H1 (cell line): Measurements from ENCODE around the gene RASA1. TPM values are rescaled to one million over a fixed set of nuclear protein-coding genes. Genes with fewer than 3 reads are reported as not detected.

Experiments used
- CBX5 ChIP-seq: fragments of 300-800, 300-1000 bp; sonication (generic); IDR thresholded peaks from 2 replicates; pipeline ENCODE4 v1.7.1; 2016; ENCODE audit warnings: antibody characterized with exemption, low read length, low read depth
- HDAC2 ChIP-seq, 2 experiments: fragments of 300-600 bp in 1 of 2; sonication (generic) in 1 of 2; IDR thresholded peaks; 2 replicates each; pipeline ENCODE4 v1.6.1; 2011 to 2012; ENCODE audit warnings: low read depth in 2 of 2, low read length in 2 of 2, mild to moderate bottlenecking in 2 of 2, moderate library complexity in 2 of 2, borderline replicate concordance in 1 of 2, inconsistent platforms in 1 of 2
- RFX5 ChIP-seq: IDR thresholded peaks from 2 replicates; pipeline ENCODE4 v1.6.1; 2011; ENCODE audit warnings: low read depth, low read length, improper control_type of control experiment, borderline replicate concordance
- ZNF274 ChIP-seq: IDR thresholded peaks from 2 replicates; pipeline ENCODE4 v1.7.0; 2012; ENCODE audit warnings: low read length, borderline replicate concordance; ENCODE audit errors: extremely low read depth
- polyA plus RNA-seq, 7 experiments: library from polyadenylated mRNA; depleted of rRNA in 3 of 7; stranded (reverse) in 5 of 7; unstranded in 2 of 7; fragments of >200 nt in 5 of 7; fragments of 200-250 nt in 2 of 7; gene quantifications; 1 replicate in 5 of 7; 2 replicates in 1 of 7; 4 replicates in 1 of 7; pipeline versions ENCODE4 v1.2.1 to v1.2.3, GENCODE V29; 2011 to 2013; ENCODE audit warnings: missing spikeins in 2 of 7, mixed read lengths in 2 of 7
- total RNA-seq: library from RNA; stranded (reverse); fragmentation: NEBNext Ultra II Directional; extraction: Animal tissue kit (Norgen Biotek cat#: 25700); gene quantifications from 2 replicates; pipeline ENCODE4 v1.2.1, GENCODE V29; 2021

The RASA1 gene
- total and polyA plus RNA-seq, 2 of the 8 experiments (the other 6 are each of a cell fraction or from before 2014, with no cell fraction given): 15.9 to 33.8 TPM

DNA sequence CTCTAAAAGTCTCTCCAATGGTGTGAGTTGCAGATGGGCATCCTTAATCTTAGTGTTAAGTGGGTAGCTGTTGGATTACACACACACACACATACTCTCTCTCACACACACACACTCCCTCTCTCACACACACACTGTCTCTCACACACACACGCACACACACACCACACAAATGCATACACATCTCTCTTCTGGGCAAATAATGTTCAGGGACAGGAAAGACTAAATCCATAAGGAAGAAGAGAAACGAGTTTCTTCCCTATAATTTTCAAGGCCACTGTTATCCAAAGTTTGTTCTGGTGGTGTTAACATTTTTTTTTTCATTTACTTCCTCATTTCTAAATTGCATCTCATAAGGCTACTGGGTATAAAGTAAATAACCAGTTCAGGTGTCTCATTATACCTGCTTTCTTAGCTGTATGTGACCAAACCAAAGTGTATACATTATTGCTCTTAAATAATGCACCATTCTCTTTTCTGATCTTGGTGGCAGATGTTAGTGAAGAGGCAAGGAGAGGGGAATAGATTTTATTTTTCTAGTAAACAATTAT is 167.5 kb downstream of the RASA1 start (continued):
- TF ChIP-seq RFX5 (no peak), HDAC2 (IDR thresholded peaks at IDR 0.05; ENCODE audit: borderline replicate concordance in 1 of 2, low read depth in 2 of 2, low read length in 2 of 2) (no peak), CBX5 (no peak), ZNF274 (no peak)
- TF ChIP-seq, all 59 proteins: peak for 0
